Nucleus accumbens (tissue), 56 donors: ENCODE results near the gene NOL9.
"Not testable (repeated sequence)": the region's sequence is repeated elsewhere in the genome, so short reads cannot be mapped to it uniquely, and the experiment has no call there.

Source experiments
- DNase-seq, 56 donors: peaks; one replicate each; lab custom pipeline; 2025; lab: John Stamatoyannopoulos, UW

The NOL9 gene

GRCh38 chr1:6506210-6507036, 47.9 kb downstream of the NOL9 start:
- DNase-seq: no peak

- no peak for DNase-seq
Observed at GRCh38 chr1:6505367-6506209, 48.7 kb downstream of the NOL9 start.

- DNase-seq: no peak
Observed at GRCh38 chr1:6504887-6505286, 49.4 kb downstream of the NOL9 start.

GRCh38 chr1:6503884-6504602, 50.3 kb downstream of the NOL9 start:
- DNase-seq: no peak

- peak in 19 of 56 donors; percentile 10 to 51 (median 30) for DNase-seq
Observed at GRCh38 chr1:6502000-6502891, 52.1 kb downstream of the NOL9 start.

GRCh38 chr1:6501279-6501813, 53.0 kb downstream of the NOL9 start:
- no peak for DNase-seq

GRCh38 chr1:6500544-6501278, 53.6 kb downstream of the NOL9 start:
- DNase-seq: no peak

GRCh38 chr1:6499296-6499695, 55.0 kb downstream of the NOL9 start:
- DNase-seq: no peak

- DNase-seq: no peak
Observed at GRCh38 chr1:6498576-6499111, 55.7 kb downstream of the NOL9 start.

- DNase-seq: no peak
Observed at GRCh38 chr1:6497867-6498575, 56.3 kb downstream of the NOL9 start.

- DNase-seq: peak in 19 of 56 donors; percentile 10 to 73 (median 26)
Observed at GRCh38 chr1:6497215-6497866, 57.0 kb downstream of the NOL9 start.

- DNase-seq: no peak
Observed at GRCh38 chr1:6496890-6497214, 57.5 kb downstream of the NOL9 start.

- DNase-seq: no peak
Observed at GRCh38 chr1:6496365-6496721, 58.0 kb downstream of the NOL9 start.

- DNase-seq: no peak
Observed at GRCh38 chr1:6495540-6496364, 58.6 kb downstream of the NOL9 start.

GRCh38 chr1:6495041-6495441, 59.3 kb downstream of the NOL9 start:
- peak in 37 of 56 donors; percentile 12 to 90 (median 50) for DNase-seq

GRCh38 chr1:6494627-6495026, 59.7 kb downstream of the NOL9 start:
- DNase-seq: no peak

GRCh38 chr1:6493834-6494223, 60.5 kb downstream of the NOL9 start:
- not testable (repeated sequence) for DNase-seq
